Measurements from ENCODE around the gene ADAMTS9.

ADAMTS9 gene

GRCh38 chr3:64686446-64686908, 1.3 kb downstream of the ADAMTS9 start:
- DNase-seq (ENCODE audit: low read depth in 2 of 2) = no peak

GRCh38 chr3:64685800-64686445, 1.9 kb downstream of the ADAMTS9 start:
- no peak for DNase-seq (ENCODE audit: low read depth in 2 of 2)

GRCh38 chr3:64685331-64685799, 2.4 kb downstream of the ADAMTS9 start:
- DNase-seq (ENCODE audit: low read depth in 2 of 2) = no peak

GRCh38 chr3:64684715-64685261, 3.0 kb downstream of the ADAMTS9 start:
- DNase-seq (ENCODE audit: low read depth in 2 of 2) = no peak

- DNase-seq (ENCODE audit: low read depth in 2 of 2) = no peak
Measured at GRCh38 chr3:64681827-64682226, 6.0 kb downstream of the ADAMTS9 start.

GRCh38 chr3:64681015-64681414, 6.8 kb downstream of the ADAMTS9 start:
- DNase-seq (ENCODE audit: low read depth in 2 of 2) = no peak

- DNase-seq (ENCODE audit: low read depth in 2 of 2) = no peak
Measured at GRCh38 chr3:64680334-64680733, 7.5 kb downstream of the ADAMTS9 start.

- no peak for DNase-seq (ENCODE audit: low read depth in 2 of 2)
Measured at GRCh38 chr3:64677961-64678716, 9.7 kb downstream of the ADAMTS9 start.

GRCh38 chr3:64676831-64677230, 11.0 kb downstream of the ADAMTS9 start:
- no peak for DNase-seq (ENCODE audit: low read depth in 2 of 2)

- no peak for DNase-seq (ENCODE audit: low read depth in 2 of 2)
Measured at GRCh38 chr3:64675687-64676247, 12.0 kb downstream of the ADAMTS9 start.

- no peak for DNase-seq (ENCODE audit: low read depth in 2 of 2)
Measured at GRCh38 chr3:64674591-64675076, 13.2 kb downstream of the ADAMTS9 start.

- DNase-seq (ENCODE audit: low read depth in 2 of 2) = no peak
Measured at GRCh38 chr3:64673159-64673715, 14.6 kb downstream of the ADAMTS9 start.

GRCh38 chr3:64668582-64669510, 19.0 kb downstream of the ADAMTS9 start:
- no peak for DNase-seq (ENCODE audit: low read depth in 2 of 2)

GRCh38 chr3:64667887-64668581, 19.8 kb downstream of the ADAMTS9 start:
- no peak for DNase-seq (ENCODE audit: low read depth in 2 of 2)

- DNase-seq (ENCODE audit: low read depth in 2 of 2) = no peak
Measured at GRCh38 chr3:64667138-64667537, 20.7 kb downstream of the ADAMTS9 start.

- DNase-seq (ENCODE audit: low read depth in 2 of 2) = no peak
Measured at GRCh38 chr3:64666171-64666588, 21.6 kb downstream of the ADAMTS9 start.

GRCh38 chr3:64664397-64664796, 23.4 kb downstream of the ADAMTS9 start:
- no peak for DNase-seq (ENCODE audit: low read depth in 2 of 2)

- DNase-seq (ENCODE audit: low read depth in 2 of 2) = no peak
Measured at GRCh38 chr3:64659617-64659978, 28.2 kb downstream of the ADAMTS9 start.

GRCh38 chr3:64658001-64658400, 29.8 kb downstream of the ADAMTS9 start:
- DNase-seq (ENCODE audit: low read depth in 2 of 2) = no peak

- DNase-seq (ENCODE audit: low read depth in 2 of 2) = no peak
Measured at GRCh38 chr3:64656544-64656943, 31.3 kb downstream of the ADAMTS9 start.

All from stimulated activated CD8-positive, alpha-beta memory T cell treated with anti-CD3 and anti-CD28 coated beads, Interleukin-2, amount 100 ng/mL, for 1 hour (primary cell).